HG03558 (cell line): ENCODE measurements around the gene FOXE1.

Experiments
- ATAC-seq: cut with Tn5 transposase; IDR thresholded peaks from one replicate; pipeline ENCODE4 v1.9.1; 2021; ENCODE audit warnings: moderate number of reproducible peaks; ENCODE audit not compliant: unreplicated experiment; ENCODE audit errors: extremely low read depth

The FOXE1 gene

DNA sequence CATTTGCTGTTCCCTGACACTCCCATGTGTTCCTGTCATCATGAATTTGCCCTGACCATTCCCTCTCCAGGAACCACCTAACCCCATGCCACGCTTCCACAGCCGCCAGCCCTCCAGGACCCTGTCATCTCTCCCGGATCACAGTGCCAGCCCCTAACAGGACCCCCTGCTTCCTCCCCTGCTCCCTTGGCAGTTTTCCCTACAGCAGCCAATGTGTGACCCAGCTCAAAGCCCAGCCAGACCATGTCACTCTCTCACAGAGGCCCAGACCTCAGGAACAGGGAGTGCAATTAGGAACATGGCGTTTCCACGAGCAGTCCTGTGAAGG, 8.1 kb downstream of the FOXE1 start:
- ATAC-seq = no peak

DNA sequence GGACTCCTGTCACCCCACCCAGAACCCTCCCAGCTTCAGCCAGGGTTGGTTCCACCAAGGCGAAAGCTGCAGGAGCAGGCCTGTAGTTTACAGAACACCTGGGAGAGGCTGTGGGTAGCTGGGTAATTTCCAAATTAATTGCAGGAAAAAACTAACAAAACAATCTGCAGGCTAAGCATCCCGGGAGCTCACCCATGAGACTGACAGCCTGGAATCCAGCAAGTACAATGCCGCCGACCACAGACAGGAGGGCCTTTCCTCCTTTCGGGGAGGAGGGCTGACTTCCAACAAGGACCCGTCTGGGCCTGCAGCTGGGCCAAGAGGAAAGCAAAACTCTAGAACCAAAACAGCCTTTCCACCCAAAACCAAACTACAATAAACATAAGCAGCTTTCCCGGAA, 10.3 kb downstream of the FOXE1 start:
- no peak for ATAC-seq

DNA sequence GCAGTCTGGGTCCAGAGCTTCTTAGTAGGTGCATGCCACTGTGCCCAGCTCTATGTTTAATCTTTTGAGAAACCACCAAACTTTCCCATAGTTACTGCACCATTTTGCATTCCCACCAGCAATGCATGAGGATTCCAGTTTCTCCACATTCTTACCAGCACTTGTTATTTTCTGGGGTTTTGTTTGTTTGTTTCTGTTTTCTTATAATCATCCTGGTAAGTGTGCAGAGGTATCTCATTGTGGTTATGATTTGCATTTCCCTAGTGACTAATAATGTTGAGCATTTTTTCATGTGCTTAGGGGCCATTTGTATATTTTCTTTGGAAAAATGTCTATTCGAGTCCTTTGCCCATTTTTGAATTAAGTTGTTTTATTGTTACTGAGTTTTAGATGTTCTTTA, 11.4 kb downstream of the FOXE1 start:
- ATAC-seq = no peak

DNA sequence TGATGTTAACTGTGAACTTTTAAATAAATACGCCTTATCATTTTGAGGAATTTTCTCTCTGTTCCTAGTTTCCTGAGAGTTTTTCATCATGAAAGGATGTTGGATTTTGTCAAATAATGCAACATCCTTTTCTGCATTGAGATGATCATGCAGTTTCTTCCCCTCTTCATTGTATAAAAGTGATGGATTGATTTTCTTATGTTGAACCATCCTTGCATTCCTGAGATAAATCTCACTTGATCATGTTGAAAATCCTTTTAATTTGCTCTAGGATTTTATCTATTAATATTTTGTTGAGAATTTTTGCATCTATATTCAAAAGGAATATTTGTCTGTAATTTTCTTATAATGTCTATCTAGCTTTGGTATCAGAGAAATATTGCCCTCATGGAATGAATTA, 13.3 kb downstream of the FOXE1 start:
- ATAC-seq = no peak

DNA sequence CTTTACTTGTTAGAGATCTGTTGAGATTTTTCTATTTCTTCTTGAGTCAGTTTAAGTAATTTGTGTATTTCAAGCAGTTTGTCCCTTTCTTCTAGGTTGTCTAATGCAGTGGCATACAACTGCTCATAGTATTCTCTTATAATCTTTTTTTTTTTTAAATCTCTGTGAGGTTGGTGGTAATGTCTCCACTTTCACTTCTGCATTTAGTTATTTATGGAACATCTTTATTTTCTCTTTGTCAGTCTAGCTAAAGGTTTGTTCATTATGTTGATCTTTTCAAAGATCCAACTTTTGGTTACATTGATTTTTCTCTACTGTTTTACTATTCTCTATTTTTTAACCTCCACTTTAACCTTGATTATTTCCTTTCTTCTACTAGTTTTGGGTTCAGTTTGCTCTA, 13.8 kb downstream of the FOXE1 start:
- no peak for ATAC-seq

DNA sequence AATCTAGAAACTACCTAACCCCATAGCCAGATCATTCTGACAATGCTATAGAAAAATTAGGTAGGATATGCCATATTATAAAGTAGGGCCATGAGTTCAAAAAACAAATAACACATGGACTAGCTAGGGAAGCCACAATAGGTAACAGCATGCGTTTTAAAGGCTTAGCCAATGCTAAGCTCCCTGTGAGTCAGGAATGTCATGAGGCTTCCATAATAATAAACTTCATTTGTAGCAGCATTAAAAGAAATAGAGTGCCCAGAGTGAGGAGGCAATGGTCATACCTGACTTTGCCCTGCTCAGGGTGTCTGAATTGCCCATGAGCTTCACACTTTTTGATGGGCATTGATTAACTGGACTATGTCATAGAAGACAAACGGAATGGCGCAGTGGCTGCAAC, 15.8 kb downstream of the FOXE1 start:
- ATAC-seq = no peak

DNA sequence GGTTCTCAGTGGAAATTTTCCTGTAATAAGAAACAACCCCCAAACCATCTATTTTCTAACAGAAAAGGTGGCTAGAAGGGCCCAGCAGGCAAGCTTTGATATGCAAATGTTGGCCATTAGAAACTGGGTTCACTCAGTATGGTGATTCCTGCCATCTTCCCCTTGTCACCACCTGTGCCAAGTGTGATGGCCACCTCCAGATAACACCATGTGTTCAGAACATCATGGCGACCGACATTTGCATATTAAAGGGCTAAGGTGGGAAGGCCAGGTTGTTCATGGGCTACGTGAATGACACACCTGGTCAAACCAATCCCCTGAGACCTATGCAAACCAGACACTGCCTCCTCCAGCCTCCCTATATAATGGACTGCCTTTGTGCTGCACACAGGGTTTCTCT, 20.4 kb downstream of the FOXE1 start:
- ATAC-seq = no peak

DNA sequence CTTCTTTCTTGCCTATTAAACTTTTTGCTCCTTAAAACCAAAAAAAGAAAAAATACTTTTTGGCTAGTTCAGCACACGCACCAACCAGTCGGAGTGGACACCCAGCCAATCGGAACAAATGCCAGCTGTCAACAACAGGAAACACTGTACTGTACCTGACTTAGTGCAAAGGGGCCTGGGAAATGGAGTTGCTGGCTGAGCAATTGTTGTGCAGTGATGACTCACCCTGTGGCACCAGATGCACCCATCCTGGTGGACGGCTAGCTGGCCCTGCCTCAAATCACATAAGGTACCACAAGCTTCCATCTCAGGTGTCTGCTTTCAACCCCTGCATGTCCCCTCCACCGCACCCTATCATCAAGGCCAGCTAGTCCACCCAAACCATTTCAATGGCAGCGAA, 20.9 kb downstream of the FOXE1 start:
- no peak for ATAC-seq

DNA sequence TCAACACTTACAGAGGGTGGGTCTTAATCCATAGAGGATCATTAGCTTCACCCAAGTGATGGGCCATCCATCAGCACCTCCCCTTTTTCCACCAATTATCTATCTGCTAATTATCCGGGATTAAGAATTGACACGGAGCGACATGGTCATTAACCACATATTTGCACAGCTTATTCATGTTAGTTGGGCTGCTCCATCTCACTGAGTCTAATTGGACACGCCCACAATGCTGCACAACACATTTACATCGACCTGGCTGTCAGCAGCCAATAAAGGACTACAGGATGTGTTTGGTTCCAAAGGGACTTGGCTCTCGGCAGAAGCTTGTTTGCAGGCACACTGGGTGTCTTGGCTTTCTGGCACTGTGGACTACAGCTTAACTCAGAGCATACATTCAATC, 21.6 kb downstream of the FOXE1 start:
- no peak for ATAC-seq

DNA sequence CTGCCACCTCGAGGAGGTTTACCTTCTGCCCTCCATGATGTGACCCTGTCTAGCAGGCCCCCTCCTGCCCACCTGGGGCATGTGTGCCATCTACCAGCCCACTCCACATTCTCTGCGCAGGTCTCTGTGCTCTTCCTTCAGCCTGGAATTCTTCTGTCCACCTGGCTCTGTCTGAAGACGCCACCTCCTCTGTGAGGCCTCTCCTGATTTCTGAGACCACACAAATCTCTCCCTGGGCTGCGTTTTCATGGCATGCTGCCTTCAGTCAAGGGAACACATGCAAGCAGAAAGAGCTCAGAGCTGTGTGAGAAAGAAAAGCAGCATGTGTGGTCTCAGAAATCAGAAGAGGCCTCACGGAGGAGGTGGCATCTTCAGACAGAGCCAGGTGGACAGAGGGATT, 22.1 kb downstream of the FOXE1 start:
- no peak for ATAC-seq

DNA sequence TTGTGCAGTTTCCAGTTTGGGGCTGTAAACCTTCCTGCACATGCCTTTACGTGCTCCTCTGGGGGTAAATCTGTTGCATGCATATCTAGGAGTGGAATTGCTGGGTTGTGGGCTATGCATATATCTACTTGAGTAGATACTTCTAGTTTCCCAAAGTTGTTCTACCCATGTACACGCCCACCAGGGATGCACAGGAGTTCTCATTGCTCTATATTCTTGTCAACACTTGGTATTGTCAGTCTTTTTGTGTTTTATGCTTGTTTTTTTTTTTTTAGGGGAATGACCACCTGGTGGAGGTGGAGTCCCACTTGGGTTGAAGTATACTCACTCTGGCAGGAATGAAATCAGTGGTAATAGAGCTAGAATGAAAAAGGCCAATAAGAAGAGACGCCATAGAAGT, 23.0 kb downstream of the FOXE1 start:
- no peak for ATAC-seq

DNA sequence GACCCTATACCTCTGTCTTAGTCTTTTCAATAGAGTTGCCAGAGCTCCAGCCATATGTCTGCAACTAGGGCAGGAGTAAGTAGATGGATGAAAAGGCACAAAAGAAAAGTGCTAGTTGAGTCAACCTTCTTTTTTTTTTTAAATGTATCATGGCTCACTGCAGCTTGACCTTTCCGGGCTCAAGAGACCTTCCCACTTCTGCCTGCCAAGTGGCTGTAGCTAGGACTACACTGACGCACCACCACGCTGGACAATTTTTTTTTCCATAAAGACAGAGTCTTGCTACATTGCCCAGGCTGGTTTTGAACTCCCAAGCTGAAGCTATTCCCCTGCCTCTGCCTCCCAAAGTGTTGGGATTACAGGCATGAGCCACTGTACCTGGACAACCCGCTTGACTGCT, 27.3 kb downstream of the FOXE1 start:
- no peak for ATAC-seq

DNA sequence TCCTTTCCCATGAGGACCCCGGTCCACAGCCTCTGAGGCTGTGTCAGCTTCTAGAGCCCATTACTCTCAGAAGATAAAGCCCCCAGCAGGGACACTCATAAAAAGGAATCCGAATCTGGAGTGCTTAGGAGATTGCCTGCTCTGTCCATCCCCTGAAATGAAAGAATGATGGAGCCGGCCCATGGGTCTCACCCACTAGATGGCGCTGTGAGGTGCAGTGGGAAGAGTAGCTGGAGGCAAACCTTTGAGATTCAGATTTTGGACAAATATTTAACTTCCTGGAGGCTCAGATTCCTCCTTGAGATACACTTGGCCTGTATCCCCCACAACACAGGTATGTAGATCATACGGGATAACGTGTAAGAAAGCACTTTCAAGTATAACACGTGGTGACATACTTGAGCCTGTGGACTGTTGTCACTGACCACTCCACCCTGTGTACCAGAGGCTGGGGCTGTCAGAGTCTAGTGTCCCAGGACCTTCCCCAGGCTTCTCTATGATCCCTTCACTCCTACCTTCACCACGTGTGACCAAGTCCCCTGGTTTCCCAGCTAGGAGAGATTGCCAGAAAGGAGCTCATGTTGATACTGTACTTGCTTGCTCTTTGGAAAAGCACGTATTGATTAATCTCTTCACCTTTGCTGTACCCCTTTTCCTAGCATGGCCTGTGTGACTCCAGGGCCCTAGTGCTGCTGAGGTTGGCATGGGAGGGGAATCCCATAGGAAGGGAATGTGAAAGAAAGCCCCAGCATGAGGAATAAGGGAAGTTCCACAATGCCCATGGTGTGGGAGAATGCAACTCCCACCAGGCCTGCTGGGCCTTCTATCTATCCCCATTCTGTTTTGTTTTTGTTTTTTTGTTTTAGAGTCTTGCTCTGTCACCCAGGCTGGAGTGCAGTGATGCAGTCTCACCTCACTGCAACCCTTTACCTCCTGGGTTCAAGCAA, 37.2 kb downstream of the FOXE1 start:
- no peak for ATAC-seq

DNA sequence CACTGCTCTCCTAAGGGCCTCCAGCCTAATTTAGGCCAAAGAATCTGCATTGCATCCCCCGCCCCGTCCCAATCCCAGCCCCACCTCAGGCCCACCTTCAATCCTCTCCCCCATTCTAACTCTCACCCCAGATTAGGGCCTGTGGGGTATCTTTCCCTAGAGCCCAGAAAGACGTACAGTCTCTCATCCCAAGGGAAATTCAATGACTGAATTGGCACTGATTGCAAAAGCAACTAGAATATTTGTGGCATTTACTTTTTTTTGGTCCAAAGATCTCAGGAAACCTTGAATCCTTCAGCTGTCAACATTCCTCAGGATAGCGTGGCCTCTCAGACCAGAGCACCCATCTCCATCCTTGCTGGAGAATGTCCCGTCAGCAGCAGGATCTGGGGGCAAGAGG, 38.7 kb downstream of the FOXE1 start:
- no peak for ATAC-seq

DNA sequence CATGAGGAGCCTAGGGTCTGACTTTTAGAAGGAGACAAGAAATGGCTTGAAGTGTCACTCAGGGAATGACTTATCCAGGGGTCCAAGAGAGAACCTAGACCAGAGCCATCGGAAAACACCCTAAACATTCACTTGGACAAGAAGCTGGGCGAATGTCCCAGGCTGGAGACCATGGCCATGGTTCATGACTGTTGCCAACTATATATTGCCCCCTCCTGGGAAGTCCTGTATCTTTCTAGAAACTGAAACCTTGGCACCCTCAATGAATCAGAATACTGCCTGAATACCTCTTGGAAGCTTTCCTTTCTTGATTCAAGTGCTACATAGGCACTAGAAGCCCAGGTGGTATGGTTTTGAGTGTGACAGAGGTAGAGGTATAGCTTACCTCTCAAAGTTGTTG, 39.4 kb downstream of the FOXE1 start:
- ATAC-seq = no peak

DNA sequence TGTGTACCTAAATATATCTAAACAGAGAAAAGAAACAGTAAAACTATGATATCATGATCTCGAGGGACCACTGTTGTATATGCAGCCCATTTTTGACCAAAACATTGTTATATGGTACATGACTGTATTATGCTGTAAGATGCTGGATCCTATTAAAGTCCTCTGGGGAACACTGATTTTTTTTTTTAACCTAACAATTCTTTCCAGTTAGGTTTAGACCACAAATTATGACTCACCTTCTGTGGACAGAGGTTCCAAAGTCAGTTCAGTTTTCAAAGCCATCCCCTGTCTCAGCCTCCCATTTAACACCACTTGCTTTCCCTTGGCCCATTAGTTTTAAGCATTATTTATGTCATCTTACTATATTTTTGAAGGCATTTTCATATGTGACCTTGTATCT, 42.2 kb downstream of the FOXE1 start:
- ATAC-seq = no peak

DNA sequence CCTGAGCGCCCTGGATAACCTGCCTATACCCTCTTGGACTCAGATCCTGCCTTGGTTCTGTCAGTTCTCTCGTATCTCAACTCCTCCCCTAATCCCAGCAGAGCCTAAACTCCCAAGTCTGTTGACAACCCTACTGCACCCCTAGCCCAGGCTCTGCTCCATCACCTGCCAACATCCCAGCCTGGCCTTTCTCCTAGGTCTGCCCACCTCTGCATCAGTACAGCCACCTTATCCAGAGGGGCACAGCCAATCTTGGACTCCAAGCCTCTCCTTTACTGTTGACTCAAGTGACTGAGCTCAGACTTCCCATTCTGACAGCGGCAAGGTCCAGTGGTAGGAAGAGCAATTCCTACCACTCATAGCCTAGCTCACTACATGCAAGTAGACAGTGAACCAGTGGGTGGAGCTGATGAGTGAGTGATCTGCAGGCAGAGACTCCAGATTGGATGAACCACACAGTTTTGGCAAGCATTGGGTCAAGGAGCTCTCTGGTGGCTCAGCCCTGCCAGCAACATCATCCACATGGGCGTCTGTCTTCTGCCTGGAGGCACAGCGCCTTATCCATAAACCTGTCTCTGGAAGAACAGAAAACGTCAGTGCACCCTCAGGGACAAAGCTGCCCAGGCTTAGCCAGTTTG, 42.8 kb downstream of the FOXE1 start:
- no peak for ATAC-seq

DNA sequence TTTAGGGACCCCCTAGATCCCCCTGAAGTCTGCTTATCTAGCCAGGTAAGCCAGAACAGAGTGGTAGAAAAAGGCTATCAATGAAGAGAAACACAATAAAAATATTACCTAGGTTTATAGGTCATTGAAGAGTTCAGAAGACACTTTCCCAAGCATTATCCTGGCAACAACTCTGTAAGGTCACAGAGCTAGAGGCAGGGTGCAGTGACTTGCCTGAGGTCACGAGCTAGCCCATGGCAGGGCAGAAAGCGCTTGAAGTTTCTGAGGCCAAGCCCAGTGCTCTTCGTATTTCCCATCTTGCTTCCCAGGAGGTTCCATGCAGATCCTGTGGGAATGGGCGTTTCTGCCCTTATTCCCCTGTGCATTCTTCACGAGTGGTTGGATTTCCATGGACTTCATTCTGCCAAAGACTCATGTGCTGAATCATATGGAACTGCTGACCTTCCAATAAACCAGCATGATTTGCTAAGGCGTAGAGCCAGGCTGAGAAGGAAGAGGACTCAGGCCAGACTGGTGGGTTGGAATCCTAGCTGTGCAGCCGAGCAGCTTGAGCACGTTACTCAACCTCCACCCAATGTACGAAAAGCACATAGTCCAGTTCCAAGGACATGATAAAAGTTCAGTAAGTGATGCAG, 47.2 kb downstream of the FOXE1 start:
- no peak for ATAC-seq

DNA sequence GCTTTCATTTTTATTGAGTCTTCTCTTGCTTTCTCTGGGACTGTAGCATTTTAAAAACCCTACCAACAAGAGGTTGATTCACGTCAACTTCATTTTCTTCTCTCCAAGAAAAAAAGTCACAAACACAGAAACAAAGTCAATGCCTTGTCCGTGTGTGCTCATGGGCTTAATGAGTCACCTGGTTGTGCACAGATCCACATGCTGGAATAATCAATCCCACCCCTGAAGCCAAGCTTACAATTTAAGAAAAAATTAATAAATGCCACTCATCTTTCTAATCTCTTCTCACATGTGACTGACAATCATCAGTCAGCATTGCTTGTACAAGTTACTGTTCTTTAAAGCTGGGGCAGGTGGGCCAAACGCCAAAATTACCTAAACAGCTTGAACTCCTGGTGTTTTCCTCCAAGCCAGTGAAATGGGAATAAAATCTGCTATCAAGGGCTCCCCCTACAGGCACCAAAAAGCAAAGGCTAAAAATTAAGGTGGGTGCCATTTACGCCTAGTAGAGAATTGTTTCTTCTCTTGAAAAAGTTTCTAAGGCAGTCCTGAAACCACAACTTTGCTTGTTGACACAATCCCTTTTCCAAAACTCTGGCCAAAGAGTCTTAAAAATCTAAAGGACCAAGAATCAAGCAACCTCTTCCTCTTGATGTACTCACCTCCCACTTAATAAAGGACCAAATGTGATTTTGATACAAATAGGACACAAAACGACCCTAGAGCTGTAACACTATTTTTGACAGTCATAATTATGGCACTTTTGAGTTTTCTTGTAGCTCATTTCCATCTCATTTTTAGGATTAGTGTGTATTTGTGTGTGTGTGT, 47.9 kb downstream of the FOXE1 start:
- no peak for ATAC-seq

DNA sequence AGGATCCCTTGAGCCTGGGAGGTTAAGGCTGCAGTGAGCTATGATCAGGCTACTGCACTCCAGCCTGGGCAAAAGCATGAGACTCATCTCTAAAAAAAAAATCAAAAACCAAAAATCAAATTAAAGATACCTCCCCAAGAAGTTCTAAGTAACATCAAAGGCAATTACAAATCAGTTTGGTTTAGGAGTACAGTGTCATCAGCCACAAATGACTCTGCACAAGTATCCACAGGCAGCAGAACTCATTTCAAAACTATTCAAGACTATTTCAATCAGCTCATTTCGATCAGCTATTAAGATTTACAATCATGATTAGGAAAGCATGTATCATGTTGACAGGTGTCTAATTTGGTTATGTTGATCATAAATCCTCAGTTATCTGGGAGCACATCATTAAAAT, 50.2 kb downstream of the FOXE1 start:
- ATAC-seq = no peak

DNA sequence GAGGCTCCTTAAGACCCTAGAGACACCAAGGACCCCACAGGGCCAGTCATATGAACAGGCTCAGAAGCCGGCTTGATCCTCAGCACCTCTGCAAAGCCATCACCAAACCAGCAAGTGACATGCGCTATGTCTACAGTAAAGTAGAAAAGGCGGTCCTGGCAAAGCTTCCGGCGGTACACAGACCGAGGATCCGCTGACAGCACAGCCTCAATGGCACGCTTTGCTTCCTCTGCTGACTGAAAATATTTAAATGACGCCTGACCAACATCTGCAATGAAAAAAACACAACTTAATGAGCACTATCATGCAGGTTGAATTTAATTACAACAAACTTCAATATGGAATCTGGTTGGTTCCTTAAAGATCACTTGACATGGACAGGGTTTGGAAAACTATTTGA, 51.7 kb downstream of the FOXE1 start:
- ATAC-seq = no peak
